Vagina (tissue), 2 donors: ENCODE measurements around the gene DBF4B.

Experiments
- POLR2A ChIP-seq, 2 donors: fragments of 450-650 bp; IDR thresholded peaks; one replicate each; pipeline ENCODE4 v1.6.1; 2017; ENCODE audit warnings: antibody characterized with exemption in 2 of 2, mild to moderate bottlenecking in 2 of 2, moderate library complexity in 2 of 2
- TF ChIP-seq, protein P1 (sequence below), 3 experiments: fragments of 450-650 bp in 2 of 3; fragments of 200-600 bp in 1 of 3; sonication (generic) in 1 of 3; IDR thresholded peaks; one replicate each; pipeline ENCODE4 v1.5.1; 2017 to 2019; ENCODE audit warnings: antibody characterized with exemption in 3 of 3, mild to moderate bottlenecking in 2 of 3, moderate library complexity in 2 of 3

- TF ChIP-seq, protein P1, sequence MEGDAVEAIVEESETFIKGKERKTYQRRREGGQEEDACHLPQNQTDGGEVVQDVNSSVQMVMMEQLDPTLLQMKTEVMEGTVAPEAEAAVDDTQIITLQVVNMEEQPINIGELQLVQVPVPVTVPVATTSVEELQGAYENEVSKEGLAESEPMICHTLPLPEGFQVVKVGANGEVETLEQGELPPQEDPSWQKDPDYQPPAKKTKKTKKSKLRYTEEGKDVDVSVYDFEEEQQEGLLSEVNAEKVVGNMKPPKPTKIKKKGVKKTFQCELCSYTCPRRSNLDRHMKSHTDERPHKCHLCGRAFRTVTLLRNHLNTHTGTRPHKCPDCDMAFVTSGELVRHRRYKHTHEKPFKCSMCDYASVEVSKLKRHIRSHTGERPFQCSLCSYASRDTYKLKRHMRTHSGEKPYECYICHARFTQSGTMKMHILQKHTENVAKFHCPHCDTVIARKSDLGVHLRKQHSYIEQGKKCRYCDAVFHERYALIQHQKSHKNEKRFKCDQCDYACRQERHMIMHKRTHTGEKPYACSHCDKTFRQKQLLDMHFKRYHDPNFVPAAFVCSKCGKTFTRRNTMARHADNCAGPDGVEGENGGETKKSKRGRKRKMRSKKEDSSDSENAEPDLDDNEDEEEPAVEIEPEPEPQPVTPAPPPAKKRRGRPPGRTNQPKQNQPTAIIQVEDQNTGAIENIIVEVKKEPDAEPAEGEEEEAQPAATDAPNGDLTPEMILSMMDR (IDR thresholded peaks at IDR 0.05) = no peak
- TF ChIP-seq POLR2A (IDR thresholded peaks at IDR 0.05) = no peak
Observed at GRCh38 chr17:44749980-44750318, 41.5 kb downstream of the DBF4B start.
